HCT116 (cell line): Measurements from ENCODE around the gene ATXN1. TPM values are rescaled to one million over a fixed set of nuclear protein-coding genes. Genes with fewer than 3 reads are reported as not detected.

Experiments used
- ATAC-seq: fragments of 200-7000 bp; cut with Tn5 transposase; 2 replicates; pipeline ENCODE4 v1.9.1; 2020; ENCODE audit warnings: mild to moderate bottlenecking, moderate library complexity
- BruUV-seq: library from RNA; stranded (reverse); fragments of 400-500 nt; replicated peaks from 2 replicates; lab custom pipeline; 2021; lab: Mats Ljungman, UMichigan
- CTCF ChIA-PET: fragments of 300-600 bp; sonication (Branson Sonifier 250); formaldehyde crosslinking; loops from one replicate; lab custom pipeline; 2021; ENCODE audit warnings: antibody characterized with exemption; lab: Charles Lee
- POLR2A ChIA-PET: fragments of 300-600, 350-600 bp; sonication (Branson Sonifier 250); formaldehyde crosslinking; loops from one replicate; lab custom pipeline; 2021; ENCODE audit warnings: antibody characterized with exemption; lab: Charles Lee
- RAD21 ChIA-PET, 2 experiments: fragments of 300-600 bp; sonication (Branson Sonifier 250); formaldehyde crosslinking; loops; one replicate each; lab custom pipeline; 2023; ENCODE audit warnings: low total read pairs in 2 of 2; ENCODE audit not compliant: uncharacterized antibody in 2 of 2, unreplicated experiment in 2 of 2, low non-redundant PET in 1 of 2; lab: Charles Lee
- DNase-seq: peaks from one replicate; pipeline ENCODE4 v3.0.0-alpha.2; 2010; ENCODE audit warnings: low read depth, low spot score
- H2AFZ ChIP-seq: fragments of 200-600 bp; shearing (Covaris generic), sonication (generic); 2 replicates; pipeline ENCODE4 v1.6.1; 2017; ENCODE audit warnings: low read depth, mixed run types, mixed read lengths, antibody characterized with exemption, low read length; ENCODE audit not compliant: poor library complexity, severe bottlenecking
- H3K27ac ChIP-seq: 2 replicates; pipeline ENCODE4 v1.5.1; 2012; ENCODE audit warnings: low read depth, low read length
- H3K27me3 ChIP-seq: fragments of 200-600 bp; sonication (generic); 2 replicates; pipeline ENCODE4 v1.6.1; 2016; ENCODE audit warnings: mixed run types, low read length, mixed read lengths; ENCODE audit not compliant: insufficient read depth
- H3K36me3 ChIP-seq, 2 experiments: fragments of 200-500 bp in 1 of 2; fragments of 200-600 bp in 1 of 2; sonication (Bioruptor generic) in 1 of 2; sonication (generic) in 1 of 2; 2 replicates each; pipeline versions ENCODE4 v1.5.1 to v1.6.1; 2014 to 2016; ENCODE audit warnings: low read length in 2 of 2, inconsistent platforms in 1 of 2, mixed read lengths in 1 of 2, mixed run types in 1 of 2; ENCODE audit not compliant: insufficient read depth in 2 of 2, control insufficient read depth in 1 of 2
- H3K4me1 ChIP-seq, 2 experiments: fragments of 200-600 bp in 1 of 2; sonication (generic) in 1 of 2; 2 replicates each; pipeline versions ENCODE4 v1.5.1 to v1.6.1; 2012 to 2017; ENCODE audit warnings: low read length in 2 of 2, inconsistent platforms in 1 of 2, mild to moderate bottlenecking in 1 of 2, mixed read lengths in 1 of 2, mixed run types in 1 of 2, moderate library complexity in 1 of 2; ENCODE audit not compliant: insufficient read depth in 2 of 2, control insufficient read depth in 1 of 2
- H3K4me2 ChIP-seq: fragments of 200-600 bp; sonication (generic); 2 replicates; pipeline ENCODE4 v1.6.1; 2017; ENCODE audit warnings: mixed run types, low read length, mixed read lengths
- H3K4me3 ChIP-seq, 2 experiments: fragments of 200-600 bp in 1 of 2; sonication (generic) in 1 of 2; replicated peaks in 1 of 2; 2 replicates each; pipeline ENCODE4 v1.5.1; 2011 to 2016; ENCODE audit warnings: low read length in 2 of 2, control low read depth in 1 of 2, low read depth in 1 of 2, mild to moderate bottlenecking in 1 of 2, mixed read lengths in 1 of 2, mixed run types in 1 of 2
- H3K79me2 ChIP-seq: fragments of 200-600 bp; sonication (generic); 2 replicates; pipeline ENCODE4 v1.6.1; 2017; ENCODE audit warnings: mild to moderate bottlenecking, mixed run types, low read length, moderate library complexity, mixed read lengths; ENCODE audit not compliant: insufficient read depth
- H3K9ac ChIP-seq: fragments of 200-600 bp; sonication (generic); 2 replicates; pipeline ENCODE4 v1.6.1; 2016; ENCODE audit warnings: low read length, mixed read lengths
- H3K9me2 ChIP-seq: fragments of 200-600 bp; sonication (generic), shearing (Covaris generic); 2 replicates; pipeline ENCODE4 v1.6.1; 2017; ENCODE audit warnings: mixed run types, mild to moderate bottlenecking, moderate library complexity; ENCODE audit not compliant: insufficient read depth
- H3K9me3 ChIP-seq, 2 experiments: fragments of 200-500 bp in 1 of 2; fragments of 200-600 bp in 1 of 2; sonication (Bioruptor generic) in 1 of 2; sonication (generic) in 1 of 2; 2 replicates each; pipeline ENCODE4 v1.6.1; 2014 to 2017; ENCODE audit warnings: low read length in 2 of 2, mixed read lengths in 2 of 2, inconsistent platforms in 1 of 2, low read depth in 1 of 2, mild to moderate bottlenecking in 1 of 2, mixed run types in 1 of 2, moderate library complexity in 1 of 2; ENCODE audit not compliant: control insufficient read depth in 1 of 2, insufficient read depth in 1 of 2
- H4K20me1 ChIP-seq: fragments of 200-600 bp; sonication (generic), shearing (Covaris generic); 2 replicates; pipeline ENCODE4 v1.6.1; 2017; ENCODE audit warnings: mixed run types, mild to moderate bottlenecking, moderate library complexity; ENCODE audit not compliant: insufficient read depth
- ATF3 ChIP-seq: IDR thresholded peaks from 2 replicates; pipeline ENCODE4 v1.6.1; 2012
- CBX3 ChIP-seq: IDR thresholded peaks from 2 replicates; pipeline ENCODE4 v1.6.1; 2012; ENCODE audit warnings: low read depth
- CEBPB ChIP-seq: IDR thresholded peaks from 2 replicates; pipeline ENCODE4 v1.6.1; 2012; ENCODE audit warnings: low read depth
- EGR1 ChIP-seq: IDR thresholded peaks from 2 replicates; pipeline ENCODE4 v1.6.1; 2012; ENCODE audit warnings: low read depth
- ELF1 ChIP-seq: IDR thresholded peaks from 2 replicates; pipeline ENCODE4 v1.6.1; 2012; ENCODE audit warnings: low read depth, borderline replicate concordance
- EZH2phosphoT487 ChIP-seq: fragments of 200-600 bp; IDR thresholded peaks from 2 replicates; pipeline ENCODE4 v1.6.1; 2018; ENCODE audit warnings: antibody characterized with exemption, borderline replicate concordance
- FOSL1 ChIP-seq: IDR thresholded peaks from 2 replicates; pipeline ENCODE4 v1.6.1; 2012; ENCODE audit warnings: low read depth
- JUND ChIP-seq: IDR thresholded peaks from 2 replicates; pipeline ENCODE4 v1.6.1; 2012
- POLR2A ChIP-seq: IDR thresholded peaks from 2 replicates; pipeline ENCODE4 v1.7.0; 2011; ENCODE audit warnings: borderline replicate concordance; ENCODE audit not compliant: insufficient read depth, insufficient read length; ENCODE audit errors: extremely low read depth
- POLR2AphosphoS5 ChIP-seq: IDR thresholded peaks from 2 replicates; pipeline ENCODE4 v1.6.1; 2011; ENCODE audit warnings: mild to moderate bottlenecking, low read depth, low read length, moderate library complexity
- RAD21 ChIP-seq: IDR thresholded peaks from 2 replicates; pipeline ENCODE4 v1.6.1; 2012; ENCODE audit warnings: low read depth, mild to moderate bottlenecking
- SIN3A ChIP-seq: IDR thresholded peaks from 2 replicates; pipeline ENCODE4 v1.6.1; 2012; ENCODE audit warnings: low read depth
- SP1 ChIP-seq: IDR thresholded peaks from 2 replicates; pipeline ENCODE4 v1.6.1; 2012; ENCODE audit warnings: low read depth
- SRF ChIP-seq: IDR thresholded peaks from 2 replicates; pipeline ENCODE4 v1.6.1; 2012; ENCODE audit warnings: low read depth
- TCF7L2 ChIP-seq: IDR thresholded peaks from 2 replicates; pipeline ENCODE4 v1.7.0; 2011; ENCODE audit warnings: borderline replicate concordance, inconsistent platforms; ENCODE audit not compliant: insufficient read depth, insufficient read length; ENCODE audit errors: extremely low read depth
- YY1 ChIP-seq: IDR thresholded peaks from 2 replicates; pipeline ENCODE4 v1.6.1; 2011; ENCODE audit warnings: low read length, low read depth, moderate library complexity, mild to moderate bottlenecking; ENCODE audit not compliant: insufficient replicate concordance; ENCODE audit errors: extremely low read depth
- ZFX ChIP-seq: fragments of 450-650 bp; IDR thresholded peaks from 2 replicates; pipeline ENCODE4 v1.6.1; 2017
- intact Hi-C: fragments of 100-400 bp; cut with micrococcal nuclease; formaldehyde crosslinking; loops from 2 replicates; pipeline ENCODE4 v1.10.0; 2022
- total RNA-seq: library from RNA; stranded (reverse); gene quantifications from one replicate; pipeline ENCODE4 v1.2.1, GENCODE V29; 2021; ENCODE audit not compliant: unreplicated experiment
- TF ChIP-seq, protein P1 (sequence below): IDR thresholded peaks from 2 replicates; pipeline ENCODE4 v1.6.1; 2011; ENCODE audit warnings: mild to moderate bottlenecking, low read length, moderate library complexity; ENCODE audit not compliant: insufficient replicate concordance; ENCODE audit errors: extremely low read depth
- TF ChIP-seq, protein P2 (sequence below): IDR thresholded peaks from 2 replicates; pipeline ENCODE4 v1.6.1; 2012
- TF ChIP-seq, protein P3 (sequence below), 3 experiments: fragments of 200-600 bp in 1 of 3; sonication (generic) in 1 of 3; IDR thresholded peaks in 2 of 3; conservative IDR thresholded peaks in 1 of 3; 2 replicates each; pipeline ENCODE4 v1.5.1; 2012 to 2017; ENCODE audit warnings: low read depth in 2 of 3, low read length in 2 of 3, antibody characterized with exemption in 1 of 3, borderline replicate concordance in 1 of 3, control low read depth in 1 of 3, mild to moderate bottlenecking in 1 of 3, mixed read lengths in 1 of 3, mixed run types in 1 of 3, moderate library complexity in 1 of 3; ENCODE audit not compliant: insufficient read depth in 1 of 3

ATXN1 gene
- total RNA-seq, 1 experiment from 2014 or later = 21.0 TPM

- Histone ChIP-seq H3K27me3 (no peaks in the 10 kb centered on the region), H4K20me1 (no peaks in the 10 kb centered on the region), H3K9me2 (no peaks in the 10 kb centered on the region), H3K4me1 (no peaks in the 10 kb centered on the region), H2AFZ (no peak overlapping the region), H3K9me3 (no peaks in the 10 kb centered on the region), H3K27ac (no peak overlapping the region), H3K79me2 (no peaks in the 10 kb centered on the region), H3K4me2 (no peak overlapping the region), H3K4me3 (no peak overlapping the region), H3K36me3 (no peaks in the 10 kb centered on the region), H3K9ac (no peak overlapping the region)
- ChIA-PET RAD21 (no interaction called here), CTCF (no interaction called here), POLR2A (no interaction called here)
- no peak for ATAC-seq
- DNase-seq = no peak
- no TSS peak for BruUV-seq
- TF ChIP-seq ZFX = no peak
- TF ChIP-seq FOSL1 = no peak
- no peak for TF ChIP-seq ATF3
- TF ChIP-seq CBX3 = no peak
- TF ChIP-seq ELF1 = no peak
- no peak for TF ChIP-seq YY1
- no peak for TF ChIP-seq POLR2A
- TF ChIP-seq, protein P1, sequence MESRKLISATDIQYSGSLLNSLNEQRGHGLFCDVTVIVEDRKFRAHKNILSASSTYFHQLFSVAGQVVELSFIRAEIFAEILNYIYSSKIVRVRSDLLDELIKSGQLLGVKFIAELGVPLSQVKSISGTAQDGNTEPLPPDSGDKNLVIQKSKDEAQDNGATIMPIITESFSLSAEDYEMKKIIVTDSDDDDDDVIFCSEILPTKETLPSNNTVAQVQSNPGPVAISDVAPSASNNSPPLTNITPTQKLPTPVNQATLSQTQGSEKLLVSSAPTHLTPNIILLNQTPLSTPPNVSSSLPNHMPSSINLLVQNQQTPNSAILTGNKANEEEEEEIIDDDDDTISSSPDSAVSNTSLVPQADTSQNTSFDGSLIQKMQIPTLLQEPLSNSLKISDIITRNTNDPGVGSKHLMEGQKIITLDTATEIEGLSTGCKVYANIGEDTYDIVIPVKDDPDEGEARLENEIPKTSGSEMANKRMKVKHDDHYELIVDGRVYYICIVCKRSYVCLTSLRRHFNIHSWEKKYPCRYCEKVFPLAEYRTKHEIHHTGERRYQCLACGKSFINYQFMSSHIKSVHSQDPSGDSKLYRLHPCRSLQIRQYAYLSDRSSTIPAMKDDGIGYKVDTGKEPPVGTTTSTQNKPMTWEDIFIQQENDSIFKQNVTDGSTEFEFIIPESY = no peak
- TF ChIP-seq, protein P2, sequence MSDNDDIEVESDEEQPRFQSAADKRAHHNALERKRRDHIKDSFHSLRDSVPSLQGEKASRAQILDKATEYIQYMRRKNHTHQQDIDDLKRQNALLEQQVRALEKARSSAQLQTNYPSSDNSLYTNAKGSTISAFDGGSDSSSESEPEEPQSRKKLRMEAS = no peak
- TF ChIP-seq, protein P3, sequence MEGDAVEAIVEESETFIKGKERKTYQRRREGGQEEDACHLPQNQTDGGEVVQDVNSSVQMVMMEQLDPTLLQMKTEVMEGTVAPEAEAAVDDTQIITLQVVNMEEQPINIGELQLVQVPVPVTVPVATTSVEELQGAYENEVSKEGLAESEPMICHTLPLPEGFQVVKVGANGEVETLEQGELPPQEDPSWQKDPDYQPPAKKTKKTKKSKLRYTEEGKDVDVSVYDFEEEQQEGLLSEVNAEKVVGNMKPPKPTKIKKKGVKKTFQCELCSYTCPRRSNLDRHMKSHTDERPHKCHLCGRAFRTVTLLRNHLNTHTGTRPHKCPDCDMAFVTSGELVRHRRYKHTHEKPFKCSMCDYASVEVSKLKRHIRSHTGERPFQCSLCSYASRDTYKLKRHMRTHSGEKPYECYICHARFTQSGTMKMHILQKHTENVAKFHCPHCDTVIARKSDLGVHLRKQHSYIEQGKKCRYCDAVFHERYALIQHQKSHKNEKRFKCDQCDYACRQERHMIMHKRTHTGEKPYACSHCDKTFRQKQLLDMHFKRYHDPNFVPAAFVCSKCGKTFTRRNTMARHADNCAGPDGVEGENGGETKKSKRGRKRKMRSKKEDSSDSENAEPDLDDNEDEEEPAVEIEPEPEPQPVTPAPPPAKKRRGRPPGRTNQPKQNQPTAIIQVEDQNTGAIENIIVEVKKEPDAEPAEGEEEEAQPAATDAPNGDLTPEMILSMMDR (IDR thresholded peaks at IDR 0.05 in 2 of 3, conservative IDR thresholded peaks at IDR 0.05 in 1 of 3; ENCODE audit: borderline replicate concordance in 1 of 3, insufficient read depth in 1 of 3, low read depth in 2 of 3, low read length in 2 of 3) = no peak
- TF ChIP-seq SIN3A = no peak
- TF ChIP-seq SRF = no peak
- TF ChIP-seq CEBPB = no peak
- TF ChIP-seq POLR2AphosphoS5 = no peak
- no peak for TF ChIP-seq TCF7L2
- TF ChIP-seq SP1 = no peak
- no peak for TF ChIP-seq JUND
- TF ChIP-seq RAD21 = no peak
- TF ChIP-seq EGR1 = no peak
- no peak for TF ChIP-seq EZH2phosphoT487
- intact Hi-C loops = no loop called here
These were observed 28.2 kb upstream of the ATXN1 start for GRCh38 chr6:16789329-16790038.
